Glomerular visceral epithelial cell (primary cell): ENCODE data around the gene RDH13.
"Not testable (repeated sequence)": the region's sequence is repeated elsewhere in the genome, so short reads cannot be mapped to it uniquely, and the experiment has no call there.

Experiments used
- DNase-seq: peaks from one replicate; pipeline ENCODE4 v3.0.0-alpha.2; 2016; ENCODE audit errors: extremely low spot score

RDH13 gene

DNA sequence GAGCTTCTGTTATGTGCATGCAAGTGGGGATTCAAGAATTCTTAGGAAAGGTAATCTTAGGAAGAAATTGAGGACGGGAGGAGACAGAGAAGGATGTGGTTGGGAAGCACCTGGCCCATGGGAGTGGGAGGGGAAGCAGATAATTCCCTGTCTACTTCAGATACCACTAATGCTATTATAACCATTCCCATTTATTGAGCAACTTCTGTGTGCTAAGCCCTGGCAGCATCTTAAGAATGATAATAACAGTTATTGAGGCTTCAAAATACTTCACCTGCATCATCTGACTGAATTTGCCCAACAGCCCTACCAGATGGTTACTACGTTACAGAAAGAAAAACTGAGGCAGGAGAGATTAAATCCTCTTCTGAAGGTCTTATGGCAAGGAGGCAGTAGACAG is 14.2 kb upstream of the RDH13 start:
- no peak for DNase-seq

- no peak for DNase-seq
Observed at GRCh38 chr19:55076321-55076720, 13.4 kb upstream of the RDH13 start.

DNA sequence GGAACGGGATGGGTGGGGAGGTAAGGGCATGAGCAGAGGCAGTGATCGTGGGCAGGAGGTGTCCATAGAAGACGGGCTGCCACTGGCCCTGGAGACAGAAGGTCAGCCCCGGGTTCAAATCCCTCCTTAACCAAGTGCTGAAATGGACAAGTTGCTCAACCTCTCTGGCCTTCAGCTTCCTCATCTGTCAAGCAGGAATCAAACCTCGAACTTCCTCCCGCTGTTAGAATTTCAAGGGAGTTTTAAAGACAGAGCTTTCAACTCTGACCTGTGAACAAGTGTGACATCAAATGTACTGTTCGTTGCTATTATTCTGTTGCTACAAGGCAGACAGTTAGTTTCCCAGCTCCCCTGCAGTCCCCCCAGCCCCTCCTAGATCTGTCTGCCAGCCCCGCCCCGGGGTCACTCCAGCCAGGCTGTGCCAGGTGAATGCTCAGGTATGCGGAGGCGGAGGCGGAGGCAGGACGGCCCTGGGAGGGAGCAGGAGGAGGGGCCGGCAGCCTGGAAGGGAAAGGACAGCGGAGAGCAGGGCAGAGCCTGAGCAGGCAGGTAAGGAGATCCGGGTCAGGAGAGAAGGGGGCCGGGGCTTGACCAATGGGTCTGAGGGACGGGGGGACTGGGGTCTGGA is 12.5 kb upstream of the RDH13 start, which contains the start of gene EPS8L1:
Gene EPS8L1 (plus strand): TSS at position 499 of the 628 bp plus-strand sequence. CDS start 576 bp downstream, outside the sequence.
- no peak for DNase-seq

GRCh38 chr19:55071913-55072312 is 9.0 kb upstream of the RDH13 start:
- no peak for DNase-seq

DNA sequence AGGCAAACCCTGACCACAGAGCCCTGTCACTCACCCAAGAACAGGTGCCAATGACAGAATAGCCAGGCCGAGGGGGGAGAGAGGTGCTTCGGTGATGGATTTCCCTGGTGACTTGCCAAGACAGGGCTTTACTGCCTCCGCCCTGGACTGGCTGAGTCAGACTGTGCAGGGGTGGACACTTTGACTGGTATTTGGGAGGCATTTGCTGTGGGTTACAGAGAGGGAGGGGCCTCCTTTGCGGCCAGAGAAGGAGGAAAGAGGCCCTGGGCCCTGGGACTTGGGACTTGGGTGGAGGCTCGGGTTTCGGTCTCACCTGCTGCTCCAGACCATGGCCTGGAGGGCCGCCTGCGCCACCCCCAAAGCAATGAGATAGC is 8.2 kb upstream of the RDH13 start:
- peak; percentile 79 for DNase-seq

DNA sequence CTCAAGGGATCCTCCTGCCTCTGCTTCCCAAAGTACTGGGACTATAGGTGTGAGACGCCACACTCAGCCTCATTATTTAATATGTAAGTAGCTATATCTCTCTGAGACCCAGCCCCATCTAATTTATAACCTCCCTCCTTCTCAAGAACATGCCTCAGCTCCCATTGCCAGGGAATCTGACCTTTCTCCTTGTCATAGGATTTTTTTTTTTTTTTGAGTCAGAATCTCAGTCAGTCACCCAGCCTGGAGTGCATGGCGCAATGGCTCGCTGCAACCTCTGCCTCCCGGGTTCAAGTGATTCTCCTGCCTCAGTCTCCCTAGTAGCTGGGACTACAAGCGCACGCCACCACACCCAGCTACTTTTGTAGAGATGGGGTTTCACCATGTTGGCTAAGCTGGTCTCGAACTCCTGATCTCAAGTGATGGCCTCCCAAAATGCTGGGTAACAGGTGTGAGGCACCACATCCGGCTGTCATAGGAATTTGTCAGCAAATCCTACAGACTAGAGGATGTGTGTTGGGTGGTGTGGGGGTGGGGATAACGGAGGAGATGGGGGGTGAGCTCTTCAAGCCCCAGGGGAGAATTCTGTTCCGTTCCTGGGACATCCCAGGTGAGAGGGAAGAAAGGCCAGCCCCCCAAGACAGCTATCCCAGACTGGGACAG is 7.6 kb upstream of the RDH13 start:
- DNase-seq: no peak

GRCh38 chr19:55069865-55070197 is 6.9 kb upstream of the RDH13 start:
- DNase-seq: no peak

GRCh38 chr19:55068950-55069864 is 6.3 kb upstream of the RDH13 start:
- DNase-seq: no peak

DNA sequence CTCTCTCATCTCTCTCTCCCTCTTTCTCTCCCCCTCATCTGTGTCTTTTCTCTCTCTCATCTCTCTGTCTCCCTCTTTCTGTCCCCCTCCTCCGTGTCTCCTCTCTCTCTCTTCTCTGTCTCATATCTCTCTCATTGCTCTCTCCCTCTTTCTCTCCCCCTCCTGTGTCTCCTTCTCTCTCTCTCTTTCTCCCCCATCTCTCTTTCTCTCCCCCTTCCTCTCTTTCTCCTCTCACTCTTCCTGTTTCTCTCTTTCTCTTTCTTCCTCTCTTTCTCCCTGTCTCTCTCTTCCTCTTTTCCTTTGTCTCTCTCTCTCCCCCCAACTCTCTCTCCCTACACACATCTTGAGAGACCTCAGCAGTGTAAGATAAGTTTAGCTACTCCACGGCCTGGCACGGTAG is 4.9 kb upstream of the RDH13 start:
- DNase-seq: no peak

GRCh38 chr19:55066107-55066709 is 3.3 kb upstream of the RDH13 start:
- DNase-seq: no peak

DNA sequence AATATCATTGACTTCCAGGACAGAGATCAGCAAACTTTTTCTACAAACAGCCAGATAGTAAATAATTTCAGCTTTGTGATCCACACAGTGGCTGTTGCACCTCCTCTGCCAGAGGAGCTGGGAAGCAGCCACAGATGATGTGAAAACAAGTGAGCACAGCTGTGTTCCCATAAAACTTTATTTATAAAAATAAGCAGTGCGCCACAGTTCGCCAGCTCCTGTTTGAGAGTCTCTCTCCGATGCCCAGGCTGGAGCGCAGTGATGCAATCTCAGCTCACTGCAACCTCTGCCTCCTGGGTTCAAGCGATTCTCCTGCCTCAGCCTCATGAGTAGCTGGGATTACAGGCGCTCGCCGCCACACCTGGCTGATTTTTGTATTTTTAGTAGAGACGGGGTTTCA is 2.6 kb upstream of the RDH13 start:
- not testable (repeated sequence) for DNase-seq

DNA sequence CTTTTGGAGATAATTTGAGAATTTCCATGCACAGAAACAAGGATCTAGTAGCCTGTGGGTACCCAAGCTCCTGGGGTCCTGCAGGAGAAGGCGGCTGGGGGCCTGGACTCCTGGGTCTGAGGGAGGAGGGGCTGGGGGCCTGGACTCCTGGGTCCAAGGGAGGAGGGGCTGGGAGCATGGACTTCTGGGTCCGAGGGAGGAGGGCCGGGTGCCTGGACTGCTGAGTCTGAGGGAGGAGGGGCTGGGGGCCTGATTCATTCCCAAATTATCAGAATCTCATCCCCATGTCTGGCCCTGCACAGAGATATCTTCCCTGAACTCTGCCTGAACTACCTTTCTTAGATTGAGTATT is 520 bp upstream of the RDH13 start:
- DNase-seq: no peak

GRCh38 chr19:55060287-55060686 is 2.7 kb downstream of the RDH13 start:
- not testable (repeated sequence) for DNase-seq

DNA sequence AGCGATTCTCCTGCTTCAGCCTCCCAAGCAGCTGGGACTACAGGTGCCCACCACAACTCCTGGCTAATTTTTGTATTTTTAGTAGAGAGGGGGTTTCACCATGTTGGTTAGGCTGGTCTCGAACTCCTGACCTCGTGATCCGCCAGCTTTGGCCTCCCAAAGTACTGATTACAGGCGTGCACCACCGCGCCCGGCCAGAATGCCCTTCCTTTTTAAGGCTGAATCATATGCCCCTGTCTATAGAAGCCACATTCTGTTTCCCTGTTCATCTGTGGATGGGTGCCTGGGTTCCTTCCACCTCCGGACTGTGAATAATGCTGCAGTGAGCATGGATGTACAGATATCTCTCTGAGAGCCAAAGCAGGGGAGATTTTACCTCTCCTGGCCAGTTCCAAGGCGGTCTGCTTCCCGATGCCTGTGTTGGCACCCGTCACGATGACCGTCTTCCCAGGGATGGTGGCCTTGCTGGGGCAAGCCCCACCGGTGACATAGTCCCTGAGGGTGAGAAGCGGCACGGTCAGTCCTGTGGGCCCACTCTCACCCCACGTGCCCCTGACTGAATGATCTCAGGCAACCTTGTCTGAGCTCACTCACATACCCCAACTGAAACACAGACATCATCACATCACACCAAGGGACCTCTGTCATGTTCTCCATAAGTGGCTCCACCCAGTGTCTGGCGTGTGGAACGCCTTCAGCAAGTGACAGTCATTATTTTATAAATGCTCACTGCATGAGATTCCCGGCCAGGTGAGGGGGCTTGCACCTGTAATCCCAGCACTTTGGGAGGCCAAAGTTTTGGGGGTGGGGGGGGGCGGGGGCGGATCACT is 4.0 kb downstream of the RDH13 start:
- no peak for DNase-seq

DNA sequence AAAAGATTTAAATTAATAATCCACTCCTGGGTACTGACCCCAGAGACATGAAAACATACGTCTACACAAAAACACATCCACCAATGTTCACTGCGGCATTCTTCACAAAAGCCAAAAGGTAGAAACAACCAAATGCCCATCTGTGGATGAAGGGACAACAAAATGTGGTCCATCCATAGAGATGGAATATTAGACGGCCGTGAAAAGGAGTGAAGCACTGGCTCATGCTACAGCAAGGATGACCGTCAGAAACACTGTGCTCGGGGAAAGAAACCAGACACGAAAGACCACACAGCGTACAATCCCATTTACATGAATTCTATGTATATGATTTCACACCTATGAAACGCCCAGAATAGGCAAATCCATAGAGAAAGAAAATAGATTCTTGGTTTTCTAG is 6.1 kb downstream of the RDH13 start:
- DNase-seq: no peak

- DNase-seq: no peak
Observed at GRCh38 chr19:55053735-55054134, 9.2 kb downstream of the RDH13 start.

GRCh38 chr19:55050749-55051532 is 12.0 kb downstream of the RDH13 start:
- DNase-seq: no peak

GRCh38 chr19:55048446-55048845 is 14.5 kb downstream of the RDH13 start:
- DNase-seq: no peak

DNA sequence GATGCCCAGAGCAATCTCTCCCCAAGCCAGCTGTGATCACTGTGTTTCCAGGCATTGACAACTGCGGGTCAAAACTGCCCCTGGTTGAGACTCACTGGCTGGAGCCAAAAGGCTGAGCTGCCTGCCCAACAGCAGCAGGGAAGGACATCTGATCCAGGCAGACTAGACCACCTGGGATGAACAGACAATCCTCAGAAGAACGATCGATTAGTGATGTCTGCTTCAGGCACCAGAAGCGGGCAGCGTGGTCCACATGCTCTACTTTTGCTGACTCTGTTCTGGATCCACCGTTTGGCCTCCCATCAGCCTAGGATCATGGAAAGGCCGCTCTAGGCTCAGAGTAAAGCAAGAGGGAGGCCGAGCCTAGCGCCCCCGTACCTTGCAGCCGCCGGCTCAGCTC is 15.0 kb downstream of the RDH13 start:
- DNase-seq: no peak

GRCh38 chr19:55046975-55047622 is 15.8 kb downstream of the RDH13 start:
- DNase-seq: no peak
